SK-N-SH (cell line): Measurements from ENCODE around the gene CTSL. TPM values are rescaled to one million over a fixed set of nuclear protein-coding genes. Genes with fewer than 3 reads are reported as not detected.

Experiments used
- polyA plus RNA-seq, 3 experiments: library from polyadenylated mRNA; depleted of rRNA; stranded (reverse); fragments of >200 nt; gene quantifications; 2 replicates each; pipeline ENCODE4 v1.2.3, GENCODE V29; 2012

CTSL gene
- polyA plus RNA-seq, 1 of the 3 experiments (the other 2 are of a cell fraction): 98.3 TPM

Other genes starting within 250 kb of the CTSL start
- 0.61 and 0.70 TPM in 2 replicates for gene DAPK1, start 228.3 kb upstream of the CTSL start, polyA plus RNA-seq (2012; rRNA removed)
- gene SPATA31E1, start 156.8 kb downstream of the CTSL start, polyA plus RNA-seq (2012; rRNA removed): not detected in 2 replicates
- gene SPATA31C1, start 191.8 kb downstream of the CTSL start, polyA plus RNA-seq (2012; rRNA removed): not detected in 2 replicates
- gene CDK20, start 248.4 kb downstream of the CTSL start, polyA plus RNA-seq (2012; rRNA removed): 21.4 and 23.9 TPM in 2 replicates